Keratinocyte (primary cell): ENCODE measurements around the gene SLAIN1. TPM values are rescaled to one million over a fixed set of nuclear protein-coding genes. Genes with fewer than 3 reads are reported as not detected.

Experiments used
- DNase-seq: peaks from one replicate; pipeline ENCODE4 v3.0.0-alpha.2; 2011; ENCODE audit warnings: low read depth, missing footprints, low spot score
- FAIRE-seq: peaks from 2 replicates; lab custom pipeline; 2011; peaks lifted over from hg19 to GRCh38; lab: Jason Lieb, UNC
- H2AFZ ChIP-seq: 2 replicates; pipeline ENCODE4 v1.6.0; 2012; ENCODE audit warnings: low read length, control low read depth, inconsistent platforms; ENCODE audit not compliant: control insufficient read depth
- H3K27ac ChIP-seq: 2 replicates; pipeline ENCODE4 v1.5.1; 2011; ENCODE audit warnings: low read length; ENCODE audit not compliant: control insufficient read depth, insufficient read depth
- H3K27me3 ChIP-seq: 3 replicates; pipeline ENCODE4 v1.6.0; 2011; ENCODE audit warnings: low read length; ENCODE audit not compliant: control insufficient read depth, insufficient read depth; ENCODE audit errors: extremely low read depth
- H3K36me3 ChIP-seq, 2 experiments: 2 replicates in 1 of 2; 3 replicates in 1 of 2; pipeline ENCODE4 v1.5.1; 2011; ENCODE audit warnings: low read length in 2 of 2, mild to moderate bottlenecking in 1 of 2; ENCODE audit not compliant: control insufficient read depth in 2 of 2, insufficient read depth in 2 of 2; ENCODE audit errors: extremely low read depth in 1 of 2
- H3K4me1 ChIP-seq: 3 replicates; pipeline ENCODE4 v1.5.1; 2011; ENCODE audit warnings: low read length; ENCODE audit not compliant: control insufficient read depth, insufficient read depth; ENCODE audit errors: extremely low read depth
- H3K4me2 ChIP-seq: 3 replicates; pipeline ENCODE4 v1.6.0; 2011; ENCODE audit warnings: low read depth, low read length; ENCODE audit not compliant: control insufficient read depth, insufficient read depth; ENCODE audit errors: extremely low read depth
- H3K4me3 ChIP-seq, 3 experiments: fragments of 200-600 bp in 1 of 3; sonication (generic) in 1 of 3; 2 replicates in 2 of 3; 3 replicates in 1 of 3; pipeline ENCODE4 v1.5.1; 2011 to 2016; ENCODE audit warnings: low read length in 3 of 3, mild to moderate bottlenecking in 3 of 3, control low read depth in 2 of 3, inconsistent platforms in 1 of 3, low read depth in 1 of 3, mixed read lengths in 1 of 3, mixed run types in 1 of 3, moderate library complexity in 1 of 3; ENCODE audit not compliant: control insufficient read depth in 2 of 3, insufficient read depth in 2 of 3; ENCODE audit errors: extremely low read depth in 1 of 3
- H3K79me2 ChIP-seq: 2 replicates; pipeline ENCODE4 v1.6.0; 2012; ENCODE audit warnings: low read length; ENCODE audit not compliant: control insufficient read depth, insufficient read depth
- H3K9ac ChIP-seq: 3 replicates; pipeline ENCODE4 v1.6.0; 2011; ENCODE audit warnings: low read length; ENCODE audit not compliant: control insufficient read depth, insufficient read depth; ENCODE audit errors: extremely low read depth
- H3K9me1 ChIP-seq: 3 replicates; pipeline ENCODE4 v1.6.0; 2011; ENCODE audit warnings: low read length; ENCODE audit not compliant: control insufficient read depth, insufficient read depth; ENCODE audit errors: extremely low read depth
- H3K9me3 ChIP-seq: 2 replicates; pipeline ENCODE4 v1.5.1; 2012; ENCODE audit warnings: low read depth, low read length; ENCODE audit not compliant: control insufficient read depth
- H4K20me1 ChIP-seq: 3 replicates; pipeline ENCODE4 v1.6.0; 2011; ENCODE audit warnings: low read length; ENCODE audit not compliant: control insufficient read depth, insufficient read depth; ENCODE audit errors: extremely low read depth
- CTCF ChIP-seq, 3 experiments: IDR thresholded peaks in 1 of 3; conservative IDR thresholded peaks in 1 of 3; optimal IDR thresholded peaks in 1 of 3; 2 replicates in 2 of 3; 3 replicates in 1 of 3; pipeline versions ENCODE3 to v1.5.1; 2011; ENCODE audit warnings: low read length in 3 of 3, mild to moderate bottlenecking in 3 of 3, moderate library complexity in 2 of 3, control low read depth in 1 of 3, inconsistent platforms in 1 of 3; ENCODE audit not compliant: insufficient read depth in 2 of 3; ENCODE audit errors: extremely low read depth in 1 of 3
- EZH2 ChIP-seq: IDR thresholded peaks from one replicate; pipeline ENCODE4 v1.6.1; 2012; ENCODE audit warnings: inconsistent platforms, mild to moderate bottlenecking, low read length, moderate library complexity
- dilution Hi-C: fragments of 300-500 bp; cut with MboI; formaldehyde crosslinking; loops from one replicate; pipeline ENCODE4 v1.7.0; 2020; ENCODE audit warnings: low sequenced_read_pairs; ENCODE audit not compliant: extremely low pct_ligation_motif_present
- polyA plus RNA-seq, 5 experiments: library from polyadenylated mRNA; depleted of rRNA in 3 of 5; stranded (reverse) in 3 of 5; stranded (forward) in 1 of 5; unstranded in 1 of 5; fragments of >200 nt; gene quantifications; 1 replicate in 1 of 5; 2 replicates in 3 of 5; 3 replicates in 1 of 5; pipeline versions ENCODE4 v1.2.1 to v1.2.3, GENCODE V29; 2011 to 2012; ENCODE audit warnings: missing spikeins in 2 of 5, low read depth in 1 of 5, low replicate concordance in 1 of 5

SLAIN1 gene
- polyA plus RNA-seq, 1 donor (not counting 4 experiments of a cell fraction or from before 2014, with no cell fraction given): not detected

DNA sequence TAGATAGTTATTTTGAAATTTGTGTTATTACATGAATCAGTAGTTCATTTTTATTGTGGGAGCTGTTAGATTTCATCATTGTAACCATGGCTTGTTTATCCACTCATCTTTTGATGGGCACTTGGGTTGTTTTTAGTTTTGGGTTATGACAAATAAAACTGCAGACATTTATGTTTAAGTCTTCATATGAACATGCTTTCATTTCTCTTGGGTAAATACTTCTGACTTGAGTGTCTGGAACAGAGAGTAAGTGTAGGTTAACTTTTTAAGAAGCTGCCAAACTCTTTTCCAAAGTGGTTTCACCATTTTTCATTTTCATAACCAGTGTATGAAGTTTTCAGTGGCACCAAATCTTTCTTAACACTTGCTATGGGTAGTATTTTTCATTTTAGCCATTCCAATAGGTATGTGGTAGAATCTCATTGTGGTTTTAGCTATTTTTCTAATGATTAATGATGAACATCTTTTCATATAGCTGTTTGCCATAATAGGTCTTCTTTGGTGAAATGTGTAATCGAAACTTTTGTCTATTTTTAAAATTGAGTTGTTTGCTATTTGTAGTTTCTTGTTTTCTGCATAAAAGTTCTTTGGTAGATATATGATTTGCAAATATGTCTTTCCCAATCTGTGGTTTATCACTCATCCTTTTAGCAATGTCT is 17.9 kb downstream of the SLAIN1 start:
- FAIRE-seq: no peak
- Histone ChIP-seq H3K36me3 (no peaks in the 10 kb centered on the region), H3K79me2 (no peaks in the 10 kb centered on the region)

GRCh38 chr13:77716692-77717091 is 19.2 kb downstream of the SLAIN1 start:
- FAIRE-seq: no peak
- Histone ChIP-seq H2AFZ (no peak overlapping the region), H3K4me2 (no peak overlapping the region), H3K27ac (no peak overlapping the region), H3K4me1 (no peaks in the 10 kb centered on the region), H3K36me3 (no peaks in the 10 kb centered on the region), H4K20me1 (no peaks in the 10 kb centered on the region), H3K4me3 (no peak overlapping the region), H3K9ac (no peak overlapping the region), H3K27me3 (no peaks in the 10 kb centered on the region), H3K79me2 (no peaks in the 10 kb centered on the region), H3K9me3 (no peaks in the 10 kb centered on the region), H3K9me1 (no peaks in the 10 kb centered on the region)
- no peak for TF ChIP-seq CTCF (optimal IDR thresholded peaks at IDR 0.05 in 1 of 3, IDR thresholded peaks at IDR 0.05 in 1 of 3, conservative IDR thresholded peaks at IDR 0.05 in 1 of 3; ENCODE audit: extremely low read depth in 1 of 3, insufficient read depth in 2 of 3, low read length in 3 of 3)
- TF ChIP-seq EZH2: no peak
- dilution Hi-C loops: no loop called here
- DNase-seq: no peak

More for the DNA sequence above, 17.9 kb downstream of the SLAIN1 start:
- Histone ChIP-seq H3K27me3 (no peaks in the 10 kb centered on the region), H3K9me3 (no peaks in the 10 kb centered on the region), H3K4me3 (no peak overlapping the region), H4K20me1 (no peaks in the 10 kb centered on the region), H3K27ac (no peak overlapping the region), H3K4me1 (no peaks in the 10 kb centered on the region), H3K4me2 (no peak overlapping the region), H3K9ac (no peak overlapping the region), H3K9me1 (no peaks in the 10 kb centered on the region), H2AFZ (no peak overlapping the region)
- no peak for DNase-seq
- dilution Hi-C loops: no loop called here
- TF ChIP-seq EZH2 (no peak), CTCF (optimal IDR thresholded peaks at IDR 0.05 in 1 of 3, IDR thresholded peaks at IDR 0.05 in 1 of 3, conservative IDR thresholded peaks at IDR 0.05 in 1 of 3; ENCODE audit: extremely low read depth in 1 of 3, insufficient read depth in 2 of 3, low read length in 3 of 3) (no peak)
